ENCODE results near the gene STARD7.
A peak's percentile ranks its signal among the peaks of the same experiment; 100 is the strongest.
"Not testable (repeated sequence)": the region's sequence is repeated elsewhere in the genome, so short reads cannot be mapped to it uniquely, and the experiment has no call there.

The STARD7 gene

GRCh38 chr2:96236882-96237281 is 28.3 kb upstream of the STARD7 start:
- DNase-seq (ENCODE audit: low spot score) (no peak), FAIRE-seq (no peak)

DNA sequence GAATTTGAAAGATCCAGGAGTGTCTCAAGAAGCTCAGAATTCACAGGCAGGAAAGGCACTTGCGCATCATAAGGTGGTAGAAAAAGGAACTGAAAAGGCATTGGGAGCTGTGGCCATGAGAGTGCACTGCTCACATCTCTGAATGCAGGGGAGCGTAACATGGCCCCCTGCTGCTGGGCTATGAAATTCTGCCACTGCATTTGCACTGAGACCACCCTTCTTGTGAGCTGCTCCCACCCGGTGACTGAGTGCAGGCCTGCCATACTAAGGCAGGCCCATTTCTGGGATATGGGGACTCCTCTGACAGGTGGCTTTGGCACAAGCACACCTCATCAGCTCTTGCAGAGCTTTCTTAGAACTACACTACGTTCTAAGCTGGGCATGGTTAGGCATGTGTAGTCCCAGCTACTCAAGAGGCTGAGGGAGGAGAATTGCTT is 25.3 kb upstream of the STARD7 start:
- FAIRE-seq (no peak), DNase-seq (ENCODE audit: low spot score) (no peak)

GRCh38 chr2:96233436-96233835 is 24.8 kb upstream of the STARD7 start:
- FAIRE-seq (no peak), DNase-seq (ENCODE audit: low spot score) (no peak)

DNA sequence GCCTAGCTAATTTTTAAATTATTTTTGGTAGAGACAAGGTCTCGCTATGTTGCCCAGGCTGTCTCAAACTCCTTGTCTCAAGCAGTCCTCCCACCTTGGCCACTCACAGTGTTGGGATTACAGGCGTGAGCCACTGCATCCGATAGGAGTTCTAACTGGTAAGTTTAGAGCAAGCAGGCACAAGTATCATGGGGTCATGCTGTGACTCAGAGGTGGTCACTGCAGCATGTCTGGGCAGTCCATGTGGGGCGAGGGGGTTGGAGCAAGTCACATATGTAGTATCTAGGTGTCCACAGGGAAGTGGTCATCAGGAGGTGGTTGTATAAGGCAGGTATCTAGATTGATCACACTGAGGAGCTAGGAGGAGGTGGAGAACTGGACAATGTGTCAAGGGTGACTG is 22.7 kb upstream of the STARD7 start:
- DNase-seq (ENCODE audit: low spot score) (no peak), FAIRE-seq (peak; percentile 55)

DNA sequence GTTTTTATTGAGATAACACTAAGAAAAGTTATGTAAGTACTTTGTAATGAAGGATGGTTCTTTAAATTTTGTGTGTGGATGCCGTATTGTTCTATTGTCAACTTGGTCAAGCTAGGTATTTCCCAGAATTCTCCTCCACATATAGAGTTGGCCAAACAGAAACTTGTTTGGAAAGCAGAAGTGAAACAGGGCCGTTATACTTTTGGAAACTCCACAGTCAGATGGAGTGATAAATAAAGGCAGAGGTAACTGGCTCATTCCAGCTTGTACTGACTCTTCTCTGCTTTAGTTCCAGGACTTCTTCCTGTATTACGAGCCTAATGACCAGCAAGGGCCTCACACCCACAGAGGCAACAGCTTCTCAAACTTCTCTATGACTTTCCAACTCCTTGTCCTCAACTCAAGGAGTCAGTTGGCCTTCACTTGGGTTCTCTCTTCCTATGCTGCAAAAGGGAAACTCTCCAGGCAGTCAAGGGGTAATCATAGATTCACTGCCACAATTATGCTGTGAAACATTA is 16.4 kb upstream of the STARD7 start:
- FAIRE-seq = no peak

GRCh38 chr2:96221106-96221505 is 12.5 kb upstream of the STARD7 start:
- not testable (repeated sequence) for DNase-seq (ENCODE audit: low spot score); FAIRE-seq

More for the DNA sequence above, 16.4 kb upstream of the STARD7 start:
- DNase-seq (ENCODE audit: low spot score) = no peak

- not testable (repeated sequence) for DNase-seq (ENCODE audit: low spot score); FAIRE-seq
Measured at GRCh38 chr2:96219959-96220358, 11.3 kb upstream of the STARD7 start.

GRCh38 chr2:96218508-96219131 is 10.0 kb upstream of the STARD7 start:
- FAIRE-seq (no peak), DNase-seq (ENCODE audit: low spot score) (no peak)

- FAIRE-seq = no peak
Measured at GRCh38 chr2:96214554-96214953, 5.9 kb upstream of the STARD7 start.

GRCh38 chr2:96213379-96213778 is 4.8 kb upstream of the STARD7 start:
- no peak for DNase-seq (ENCODE audit: low spot score)

More at GRCh38 chr2:96214554-96214953, 5.9 kb upstream of the STARD7 start:
- DNase-seq (ENCODE audit: low spot score) = no peak

GRCh38 chr2:96212339-96212738 is 3.7 kb upstream of the STARD7 start:
- no peak for DNase-seq (ENCODE audit: low spot score)
- no peak for FAIRE-seq

More at GRCh38 chr2:96213379-96213778, 4.8 kb upstream of the STARD7 start:
- FAIRE-seq = no peak

DNA sequence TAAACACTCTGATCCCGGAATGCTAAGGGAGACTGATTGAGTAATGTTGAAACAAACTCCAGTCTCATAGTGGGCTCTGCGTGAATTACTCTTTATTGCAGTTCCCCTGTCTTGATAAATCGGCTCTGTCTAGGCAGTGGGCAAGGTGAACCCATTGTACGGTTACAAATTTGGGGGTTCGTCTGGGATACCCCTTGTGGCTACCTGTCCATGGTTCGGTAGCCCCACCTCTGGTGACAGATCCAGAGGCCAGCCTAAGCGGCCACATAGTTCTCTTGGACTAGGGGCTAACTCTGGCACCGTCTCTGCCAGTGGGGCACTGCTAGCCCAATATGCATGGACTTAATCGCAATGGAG is 1.1 kb upstream of the STARD7 start:
- no peak for FAIRE-seq
- no peak for DNase-seq (ENCODE audit: low spot score)

DNA sequence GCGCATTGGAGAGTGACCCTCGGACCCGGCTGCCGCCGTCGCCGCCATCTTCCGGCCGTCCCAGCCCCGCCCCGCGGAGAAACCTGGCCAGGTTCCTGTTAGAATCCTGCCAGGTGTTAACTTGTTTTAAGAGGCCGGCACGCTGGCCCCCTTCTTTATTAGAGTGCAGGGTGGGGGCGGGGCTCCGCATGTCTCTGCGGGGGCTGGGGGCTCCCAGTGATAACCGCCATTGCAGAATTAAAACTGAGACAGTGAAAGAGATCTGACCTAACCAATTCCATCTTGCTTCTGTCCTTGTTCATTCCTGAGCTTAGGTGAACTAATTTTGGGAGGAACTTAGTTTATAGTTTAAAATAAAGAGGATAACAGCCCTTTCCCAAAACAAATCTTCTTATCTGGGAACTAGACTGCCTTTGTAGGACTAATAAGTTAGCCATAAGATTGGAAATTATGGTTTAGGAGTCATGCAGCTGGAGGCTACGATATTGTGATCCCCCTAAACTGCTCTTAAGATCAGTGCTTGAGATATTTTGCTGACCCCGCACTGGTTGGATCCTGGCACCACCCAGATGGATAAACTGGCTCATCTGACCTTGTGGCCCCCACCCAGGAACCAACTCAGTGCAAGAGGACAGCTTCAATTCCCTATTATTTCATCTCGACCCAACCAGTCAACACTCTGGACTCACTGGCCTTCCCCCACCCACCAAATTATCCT is 543 bp upstream of the STARD7 start:
- DNase-seq (ENCODE audit: low spot score) = no peak
- no peak for FAIRE-seq

DNA sequence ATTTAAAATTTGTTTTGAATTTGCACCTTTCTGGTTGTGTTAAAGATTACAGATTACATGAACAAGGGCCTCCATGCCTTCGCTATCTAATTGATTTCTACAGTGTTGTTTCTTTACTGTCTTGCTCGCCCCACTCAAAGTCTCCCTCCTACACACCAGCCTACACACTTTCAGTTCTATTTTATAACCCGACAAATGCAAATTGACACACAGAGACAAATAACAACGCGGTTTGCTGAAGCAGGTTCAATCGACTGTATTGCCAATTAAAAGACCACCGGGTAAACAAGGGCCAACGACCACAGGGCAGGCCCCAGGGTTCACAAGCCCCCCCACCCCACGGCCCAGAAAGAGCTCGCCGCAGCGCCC is 869 bp downstream of the STARD7 start:
- FAIRE-seq (no peak), DNase-seq (ENCODE audit: low spot score) (no peak)

DNA sequence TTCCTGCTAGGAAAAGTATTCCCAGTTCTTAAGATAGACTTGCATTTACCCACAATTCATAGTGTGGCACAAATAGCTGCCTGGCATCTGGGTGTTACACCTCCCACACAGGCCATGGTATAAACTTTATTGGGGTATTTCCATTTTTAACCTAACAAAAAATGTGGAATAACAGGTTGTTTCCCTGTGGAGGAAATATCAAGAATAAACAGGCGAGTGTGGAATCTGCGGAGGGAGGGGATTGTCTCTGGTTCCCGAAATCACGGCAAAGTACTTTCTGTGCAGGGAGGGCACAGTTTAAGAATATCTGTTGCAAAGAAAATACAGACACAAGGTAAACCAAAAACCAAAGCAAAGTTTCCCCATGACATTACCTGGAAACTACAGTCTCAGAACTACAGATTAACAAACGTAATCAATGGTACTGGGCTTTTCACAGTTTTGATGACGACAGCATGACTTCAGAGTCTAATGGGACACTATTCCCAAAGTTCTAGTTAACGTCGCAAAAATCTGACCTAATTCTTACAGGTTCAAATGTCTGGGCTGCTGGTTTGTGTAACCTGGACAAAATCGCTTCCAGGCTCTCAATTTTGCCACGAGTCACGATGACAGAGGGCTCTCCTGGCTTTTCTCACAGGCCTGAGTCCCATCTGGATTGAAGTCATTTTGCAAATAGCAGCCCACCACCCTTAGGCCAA is 1.4 kb downstream of the STARD7 start:
- no peak for FAIRE-seq
- DNase-seq (ENCODE audit: low spot score) = no peak

DNA sequence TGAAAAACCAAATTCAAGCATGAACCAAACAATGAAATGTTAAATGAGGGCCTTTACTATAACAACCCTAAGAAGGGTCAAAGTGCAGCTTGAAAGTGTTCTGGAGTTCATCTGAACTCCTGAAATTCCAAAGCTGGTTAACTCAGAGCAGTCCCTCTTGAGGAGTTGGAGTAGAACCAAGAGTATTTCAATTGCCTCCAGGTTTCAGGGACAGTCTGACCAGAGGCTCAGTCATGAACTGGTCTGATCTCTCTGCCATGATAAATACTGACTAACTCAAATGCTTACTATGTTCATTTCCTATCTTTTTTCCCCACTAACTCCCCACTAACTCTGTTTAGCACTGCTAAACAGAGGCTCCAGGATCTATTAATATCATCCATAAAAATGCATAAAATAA is 2.7 kb downstream of the STARD7 start:
- FAIRE-seq (no peak), DNase-seq (ENCODE audit: low spot score) (no peak)

- FAIRE-seq = no peak
- DNase-seq (ENCODE audit: low spot score) = no peak
Measured at GRCh38 chr2:96204836-96205624, 3.6 kb downstream of the STARD7 start.

DNA sequence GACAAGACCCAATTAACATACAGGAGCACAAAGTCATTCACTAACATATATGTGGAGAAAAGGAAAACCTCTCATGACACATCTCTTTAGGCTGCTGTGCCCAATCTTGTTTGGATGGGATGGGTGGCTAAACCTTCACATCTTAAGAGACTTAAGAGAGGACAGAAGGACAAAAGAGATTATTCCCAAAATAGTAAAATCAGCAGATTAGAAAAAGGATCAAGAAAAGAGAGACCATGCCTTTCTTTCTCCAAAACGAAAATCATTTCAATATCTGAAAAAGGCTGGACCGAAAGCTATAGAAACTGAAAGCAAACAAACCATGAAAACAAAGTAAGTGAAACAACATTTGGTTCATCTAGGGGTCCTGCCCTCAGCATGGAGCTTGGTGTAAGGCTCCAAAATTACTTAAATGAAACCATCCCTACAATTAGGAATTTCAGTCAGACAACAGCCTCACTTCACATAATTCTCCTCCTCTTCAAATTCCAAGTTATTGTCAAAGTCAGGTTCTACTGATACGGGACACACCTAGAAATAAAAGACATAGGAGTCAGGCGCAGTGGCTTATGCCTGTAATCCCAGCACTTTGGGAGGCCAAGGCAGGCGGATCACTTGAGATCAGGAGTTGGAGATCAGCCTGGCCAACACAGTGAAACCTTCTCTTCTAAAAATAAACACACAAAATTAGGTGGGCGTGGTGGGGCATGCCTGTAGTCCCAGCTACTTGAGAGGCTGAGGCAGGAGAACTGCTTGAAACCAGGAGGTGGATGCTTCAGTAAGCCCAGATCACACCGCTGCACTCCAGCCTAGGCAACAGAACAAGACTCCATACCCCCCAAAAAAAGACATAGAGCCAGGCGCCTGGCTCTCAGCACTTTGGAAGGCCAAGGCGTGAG is 5.2 kb downstream of the STARD7 start:
- DNase-seq (ENCODE audit: low spot score) = no peak
- no peak for FAIRE-seq

DNA sequence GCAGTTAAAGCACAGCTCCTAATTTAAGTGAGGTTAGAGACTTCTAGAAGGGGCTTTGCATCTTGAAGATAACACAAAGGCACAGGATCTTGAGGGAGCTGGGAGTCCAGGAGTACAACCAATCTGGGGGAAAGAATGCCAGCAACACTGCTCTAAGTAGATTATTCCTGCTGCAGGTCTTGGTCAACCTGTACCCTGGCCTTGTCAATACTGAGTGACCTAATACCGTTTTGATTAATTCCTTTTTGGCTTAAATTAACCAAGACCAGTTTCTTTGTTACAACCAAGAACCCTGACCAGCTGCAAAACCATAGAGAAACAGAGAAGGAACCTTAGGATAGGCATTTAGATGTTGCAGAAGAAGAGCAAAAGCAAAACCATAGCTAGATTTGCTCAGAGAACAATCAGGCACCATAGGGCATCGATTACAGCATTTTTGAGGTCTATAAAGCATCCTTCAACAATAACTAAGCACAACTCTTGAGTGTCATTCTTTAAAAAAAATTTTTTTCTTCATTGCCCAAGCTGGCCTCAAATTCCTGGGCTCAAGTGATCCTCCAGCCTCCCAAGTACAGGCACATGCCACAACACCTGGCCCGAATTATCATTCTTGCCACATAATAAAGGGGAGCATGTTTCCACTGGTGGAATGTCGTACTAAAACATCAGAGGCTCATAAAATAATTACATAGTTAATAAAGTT is 6.3 kb downstream of the STARD7 start:
- FAIRE-seq (no peak), DNase-seq (ENCODE audit: low spot score) (no peak)

- no peak for FAIRE-seq
Measured at GRCh38 chr2:96201338-96201737, 7.3 kb downstream of the STARD7 start.

More at GRCh38 chr2:96201338-96201737, 7.3 kb downstream of the STARD7 start:
- no peak for DNase-seq (ENCODE audit: low spot score)
